GM19023 (cell line): ENCODE results near the gene PTPRK.

Source experiments
- ATAC-seq: cut with Tn5 transposase; IDR thresholded peaks from one replicate; pipeline ENCODE4 v1.9.1; 2021; ENCODE audit warnings: mild to moderate bottlenecking, moderate library complexity; ENCODE audit not compliant: unreplicated experiment

Gene PTPRK

GRCh38 chr6:128350416-128351254 lies 169.8 kb downstream of the PTPRK start:
- no peak for ATAC-seq

- ATAC-seq: no peak
Observed at GRCh38 chr6:128347123-128347522, 173.3 kb downstream of the PTPRK start.

DNA sequence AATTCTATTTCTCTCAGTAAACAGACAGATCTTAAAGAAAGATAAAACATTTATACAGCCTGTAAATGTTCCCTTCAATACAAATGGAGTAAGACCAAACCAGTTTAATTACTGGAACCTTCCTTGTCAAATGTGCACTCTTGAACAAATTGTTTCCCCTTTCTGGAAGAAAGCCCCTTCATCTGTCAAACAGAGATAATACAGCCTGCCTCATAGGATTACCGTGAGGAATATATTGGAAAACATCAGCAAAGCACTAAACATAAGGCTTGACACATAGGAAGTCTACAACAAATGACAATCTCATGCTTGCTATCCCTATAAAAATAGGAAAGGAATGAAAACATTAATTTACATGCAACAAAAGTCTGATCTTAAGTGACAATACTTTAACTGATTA lies 173.8 kb downstream of the PTPRK start:
- ATAC-seq: no peak

GRCh38 chr6:128345278-128345677 lies 175.1 kb downstream of the PTPRK start:
- ATAC-seq: no peak

DNA sequence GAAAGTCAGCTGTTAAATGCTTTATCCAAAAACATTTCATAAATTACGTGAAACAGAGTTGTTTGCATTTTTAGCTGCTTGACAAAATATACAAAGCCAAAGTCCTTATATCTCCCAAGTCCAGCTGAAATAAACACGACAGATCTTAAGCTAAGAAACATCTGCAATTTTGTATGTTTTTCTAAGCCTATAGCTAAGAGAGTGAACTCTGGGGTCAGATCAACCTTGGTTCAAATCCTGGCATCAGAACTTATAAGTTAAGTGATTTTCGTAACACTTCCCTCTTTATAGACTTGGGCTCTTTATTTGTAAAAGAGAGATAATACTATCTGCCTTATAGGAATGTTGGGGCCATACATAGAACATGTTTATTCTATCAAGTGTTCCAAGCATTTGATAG lies 176.7 kb downstream of the PTPRK start:
- ATAC-seq: no peak

- no peak for ATAC-seq
Observed at GRCh38 chr6:128339635-128340450, 180.6 kb downstream of the PTPRK start.

DNA sequence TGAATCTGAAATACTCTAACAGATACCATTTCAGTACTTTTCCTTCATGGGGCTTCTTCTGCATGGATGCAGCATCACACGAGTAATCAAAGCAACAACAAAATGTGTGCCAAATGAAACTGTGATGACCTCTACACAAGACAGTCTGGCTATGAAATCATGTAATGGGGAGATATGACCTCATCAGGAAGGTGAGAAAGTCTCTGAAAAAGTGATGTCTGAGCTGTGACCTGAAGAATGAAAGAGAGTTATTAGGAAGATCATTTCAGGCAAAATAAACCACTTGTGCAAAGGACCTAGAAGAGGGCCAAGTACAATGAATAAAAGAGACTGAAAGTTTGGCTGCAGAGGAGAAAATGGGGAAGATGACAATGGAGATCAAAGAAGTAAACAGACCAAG lies 182.8 kb downstream of the PTPRK start:
- no peak for ATAC-seq

GRCh38 chr6:128336436-128337095 lies 183.8 kb downstream of the PTPRK start:
- ATAC-seq: no peak

GRCh38 chr6:128335963-128336362 lies 184.4 kb downstream of the PTPRK start:
- ATAC-seq: no peak

GRCh38 chr6:128333581-128334223 lies 186.7 kb downstream of the PTPRK start:
- ATAC-seq: no peak

GRCh38 chr6:128327890-128328289 lies 192.5 kb downstream of the PTPRK start:
- ATAC-seq: no peak

DNA sequence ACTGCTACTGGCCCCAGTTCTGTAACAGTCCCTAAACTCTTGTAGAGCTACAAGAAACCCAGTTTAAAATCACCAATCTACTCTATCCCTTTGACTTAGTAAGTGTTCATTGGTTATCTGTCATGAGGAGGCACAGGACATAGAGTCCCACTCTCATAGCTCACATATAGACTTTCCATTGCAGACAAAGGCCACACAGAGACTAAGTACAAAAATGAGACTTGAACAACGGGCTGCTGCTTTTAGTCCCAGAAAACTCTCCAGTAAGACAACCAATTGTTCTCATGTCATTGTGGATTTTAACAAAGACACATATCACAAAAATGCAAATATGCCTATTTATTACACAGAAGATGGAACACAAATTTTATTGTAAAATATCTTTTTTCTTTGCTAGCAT lies 197.4 kb downstream of the PTPRK start:
- no peak for ATAC-seq

GRCh38 chr6:128319946-128320345 lies 200.5 kb downstream of the PTPRK start:
- no peak for ATAC-seq

DNA sequence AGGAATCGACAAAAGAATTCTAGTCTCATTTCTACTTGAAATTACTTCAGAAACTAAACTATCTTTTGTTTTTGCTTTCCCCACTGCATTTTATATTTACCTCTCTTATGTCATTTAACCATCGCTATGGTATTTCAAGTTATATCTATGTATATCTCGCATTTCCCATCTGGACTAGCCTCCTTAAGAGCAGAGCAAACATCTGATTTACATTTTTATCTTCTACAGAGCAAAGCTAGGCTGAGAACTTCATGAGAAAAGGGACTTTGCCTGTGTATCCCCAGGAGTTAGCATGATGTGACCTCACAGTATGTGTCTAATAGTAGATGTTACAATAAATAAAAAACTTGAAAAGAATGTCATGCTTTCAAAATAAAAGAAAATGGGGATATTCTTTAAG lies 201.2 kb downstream of the PTPRK start:
- ATAC-seq: no peak

DNA sequence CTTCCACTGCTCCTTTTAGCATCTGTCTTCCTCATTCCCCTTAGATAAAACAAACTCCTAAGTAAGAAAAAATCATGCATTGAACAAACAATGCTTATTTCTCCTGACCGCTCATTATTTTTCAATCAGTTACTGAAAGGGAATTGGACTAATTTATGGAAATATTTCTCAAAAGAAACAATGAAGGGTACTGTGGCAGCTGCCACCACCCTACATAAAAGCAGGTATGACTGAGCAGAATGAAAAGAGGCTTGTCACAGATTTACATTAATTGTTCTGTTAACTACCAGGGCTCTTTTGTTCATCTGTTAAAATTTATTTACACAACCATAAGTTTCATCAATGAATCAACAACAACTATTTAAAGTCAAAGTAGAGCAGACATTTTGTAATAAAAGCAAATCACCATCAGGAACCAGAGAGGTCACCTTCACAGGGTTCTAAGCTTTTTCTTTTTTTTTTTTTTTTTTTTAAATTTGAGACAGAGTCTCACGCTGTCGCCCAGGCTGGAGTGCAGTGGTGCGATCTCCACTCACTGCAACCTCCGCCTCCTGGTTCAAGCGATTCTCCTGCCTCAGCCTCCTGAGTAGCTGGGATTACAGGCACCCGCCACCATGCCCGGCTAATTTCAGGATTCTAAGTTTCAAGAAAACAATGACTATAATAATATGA lies 204.0 kb downstream of the PTPRK start:
- ATAC-seq: no peak

DNA sequence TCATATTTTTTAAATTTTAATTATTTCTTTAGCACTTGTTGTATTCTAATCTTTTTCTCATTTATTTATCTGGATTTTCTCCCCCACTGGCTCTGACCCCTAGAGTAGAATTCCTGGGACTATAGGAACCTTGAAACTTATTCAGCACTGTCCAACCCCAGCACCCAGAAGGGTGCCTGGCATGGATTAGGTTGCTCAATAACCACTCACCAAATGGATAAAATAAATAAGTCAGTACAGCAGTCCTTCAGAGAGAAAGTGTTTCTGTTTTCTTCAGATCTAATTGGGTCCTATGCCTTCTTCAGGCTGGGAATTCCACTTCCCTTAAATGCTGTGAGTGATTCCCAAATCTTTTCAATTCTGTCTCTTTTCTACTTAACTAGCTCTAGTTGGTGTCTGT lies 206.2 kb downstream of the PTPRK start:
- no peak for ATAC-seq

GRCh38 chr6:128311944-128312570 lies 208.3 kb downstream of the PTPRK start:
- no peak for ATAC-seq

DNA sequence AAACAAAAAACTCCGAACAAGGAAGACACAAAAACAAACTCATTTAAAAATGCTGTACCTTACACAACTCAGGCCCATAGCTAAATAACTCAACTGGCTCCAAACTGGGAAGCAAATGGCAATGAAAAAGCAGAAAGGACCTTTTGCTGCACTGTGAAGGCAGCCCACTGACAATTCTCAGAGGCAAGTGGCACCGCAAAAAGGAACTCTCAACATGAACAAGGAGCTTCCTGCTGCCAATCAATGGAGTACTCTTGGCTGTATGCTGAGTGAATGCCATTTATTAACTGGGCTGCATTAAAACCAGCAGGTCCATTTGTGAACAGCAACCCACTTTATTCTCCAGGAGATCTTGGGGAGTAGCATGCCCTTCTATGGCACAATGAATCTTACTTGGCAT lies 209.9 kb downstream of the PTPRK start:
- no peak for ATAC-seq

DNA sequence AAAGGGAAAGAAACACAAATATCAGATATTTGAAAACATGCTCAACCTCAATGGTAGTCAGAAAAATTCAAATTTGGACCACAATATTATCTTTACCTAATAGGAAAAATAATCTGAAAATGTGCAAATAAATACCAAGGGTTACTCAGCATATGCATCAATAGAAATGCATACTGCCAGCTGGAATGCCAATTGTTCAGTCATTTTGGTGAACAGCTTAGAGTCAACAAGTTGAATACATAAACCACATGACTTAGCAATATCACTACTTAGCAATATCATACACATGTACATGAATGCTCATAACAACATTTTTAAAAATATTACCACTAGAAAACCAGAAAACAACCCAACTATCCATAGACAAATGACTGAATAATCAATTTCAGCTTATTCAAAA lies 212.7 kb downstream of the PTPRK start:
- ATAC-seq: no peak

- no peak for ATAC-seq
Observed at GRCh38 chr6:128305976-128306375, 214.4 kb downstream of the PTPRK start.
